ENCODE data around the gene YKT6.

YKT6 gene

GRCh38 chr7:44232901-44233715 lies 32.3 kb downstream of the YKT6 start:
- no peak for DNase-seq (ENCODE audit: low read depth)

GRCh38 chr7:44235066-44235465 lies 34.3 kb downstream of the YKT6 start:
- no peak for DNase-seq (ENCODE audit: low read depth)

DNA sequence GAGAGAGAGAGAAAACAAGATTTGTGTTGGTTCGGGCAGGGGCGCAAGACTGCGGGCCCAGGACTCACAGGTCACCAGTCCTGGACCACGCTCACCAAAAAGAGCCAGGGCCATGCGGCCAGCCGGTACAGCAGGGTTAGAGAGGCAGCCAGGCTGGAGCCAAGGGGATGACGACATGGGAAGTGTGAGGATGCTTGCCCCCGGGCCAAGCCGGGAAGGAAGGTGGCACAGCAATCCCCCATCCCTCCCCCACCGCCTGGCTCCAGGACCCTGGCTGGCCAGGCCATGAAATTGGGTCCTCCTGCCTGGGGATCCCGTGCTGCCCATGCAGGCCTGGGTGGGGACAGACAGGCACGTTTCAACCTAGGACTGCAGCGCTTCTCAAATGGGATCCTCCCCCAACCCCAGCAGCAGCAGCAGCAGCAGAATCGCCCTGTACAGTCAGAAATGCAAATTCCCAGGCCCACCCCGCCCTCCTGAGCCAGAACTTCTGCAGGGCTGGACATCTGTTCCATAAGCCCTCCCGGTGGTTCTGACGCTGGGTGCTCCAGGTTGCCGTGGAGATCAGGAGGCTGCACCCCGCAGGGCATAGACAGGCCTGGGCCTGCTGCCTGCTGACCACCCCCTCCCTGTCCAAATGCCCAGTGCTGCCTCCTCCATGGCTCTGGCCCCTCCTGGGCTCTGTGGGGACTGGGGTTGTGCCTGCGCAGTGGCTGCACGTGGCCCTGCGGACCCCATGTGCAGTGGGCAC lies 35.0 kb downstream of the YKT6 start:
- DNase-seq (ENCODE audit: low read depth) = no peak

DNA sequence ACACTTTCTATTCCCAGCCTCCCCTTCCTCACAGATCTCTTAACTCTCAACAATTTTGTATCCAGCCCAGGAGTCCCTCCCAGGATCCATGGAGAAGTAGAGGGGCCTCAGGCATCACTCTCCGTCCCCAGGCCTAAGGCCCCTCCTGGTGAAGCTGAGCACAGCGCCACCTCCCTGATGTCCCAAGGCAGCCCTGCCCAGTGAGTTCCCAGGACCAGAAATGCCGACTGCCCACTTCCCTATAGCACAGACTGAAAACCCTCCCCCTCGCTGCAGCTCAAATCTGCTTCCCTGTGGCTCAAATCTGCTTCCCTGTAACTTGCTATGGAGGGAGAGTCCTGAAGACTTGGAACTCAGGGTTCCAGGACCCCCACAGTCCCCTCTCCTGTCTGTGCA lies 35.6 kb downstream of the YKT6 start:
- no peak for DNase-seq (ENCODE audit: low read depth)

DNA sequence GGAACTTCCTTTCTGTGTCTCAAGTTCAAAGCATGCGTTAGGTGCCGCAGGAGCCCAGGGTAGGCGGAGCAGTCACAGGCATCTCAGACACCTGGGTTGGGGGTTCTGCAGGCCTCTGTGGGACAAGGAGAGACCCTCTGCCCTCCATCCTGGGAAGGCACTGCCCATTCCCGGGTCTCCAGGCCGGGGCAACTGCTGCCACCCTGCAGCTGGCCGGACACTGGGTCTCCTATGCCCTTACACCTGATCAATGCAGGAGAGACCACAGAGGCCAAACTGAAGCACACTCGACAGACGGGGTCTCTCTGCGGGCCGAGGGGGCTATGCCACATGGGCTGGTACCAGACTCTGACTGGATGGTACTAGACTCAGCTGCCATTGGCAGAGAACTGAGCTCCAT lies 36.9 kb downstream of the YKT6 start:
- no peak for DNase-seq (ENCODE audit: low read depth)

- no peak for DNase-seq (ENCODE audit: low read depth)
Observed at GRCh38 chr7:44238116-44238695, 37.4 kb downstream of the YKT6 start.

DNA sequence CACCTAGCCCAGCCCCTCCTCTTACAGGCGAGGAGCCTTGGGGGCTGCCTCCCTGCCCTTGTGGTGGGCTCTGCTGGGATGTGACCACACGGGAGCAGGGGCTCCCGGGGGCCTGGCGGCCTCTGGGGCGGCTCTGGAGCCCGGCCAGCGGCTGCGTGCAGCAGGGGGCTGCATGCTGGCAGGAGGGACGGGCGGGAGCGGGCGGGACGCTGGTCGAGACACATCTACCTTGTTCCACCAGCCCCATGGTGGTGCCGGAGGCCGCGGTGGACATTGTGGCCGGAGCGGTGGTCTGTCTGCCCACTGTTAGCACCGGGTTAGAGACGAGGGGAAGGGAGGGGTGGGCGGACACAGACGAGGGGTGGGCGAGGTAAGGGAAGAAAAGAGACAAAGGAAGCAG lies 38.6 kb downstream of the YKT6 start:
- DNase-seq (ENCODE audit: low read depth) = no peak

DNA sequence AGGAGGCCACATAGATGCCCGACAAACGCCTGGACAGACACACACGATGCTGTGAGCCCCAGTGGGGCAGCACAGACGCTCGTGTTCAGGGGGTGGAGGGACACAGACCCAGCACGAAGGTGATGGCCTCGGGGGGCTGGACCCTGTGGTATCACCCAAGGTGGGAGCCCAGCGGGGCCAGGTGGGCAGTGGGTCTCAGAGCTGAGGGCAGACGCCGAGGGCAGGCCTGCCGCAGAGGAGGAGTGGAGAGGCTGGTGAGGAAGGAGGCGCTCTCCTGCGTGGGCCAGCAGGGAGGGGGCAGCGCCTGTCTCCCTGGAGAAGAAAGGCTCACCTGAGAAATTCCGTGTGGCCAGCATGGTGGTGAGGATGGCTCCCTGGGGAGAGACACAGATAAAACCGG lies 39.6 kb downstream of the YKT6 start:
- no peak for DNase-seq (ENCODE audit: low read depth)

DNA sequence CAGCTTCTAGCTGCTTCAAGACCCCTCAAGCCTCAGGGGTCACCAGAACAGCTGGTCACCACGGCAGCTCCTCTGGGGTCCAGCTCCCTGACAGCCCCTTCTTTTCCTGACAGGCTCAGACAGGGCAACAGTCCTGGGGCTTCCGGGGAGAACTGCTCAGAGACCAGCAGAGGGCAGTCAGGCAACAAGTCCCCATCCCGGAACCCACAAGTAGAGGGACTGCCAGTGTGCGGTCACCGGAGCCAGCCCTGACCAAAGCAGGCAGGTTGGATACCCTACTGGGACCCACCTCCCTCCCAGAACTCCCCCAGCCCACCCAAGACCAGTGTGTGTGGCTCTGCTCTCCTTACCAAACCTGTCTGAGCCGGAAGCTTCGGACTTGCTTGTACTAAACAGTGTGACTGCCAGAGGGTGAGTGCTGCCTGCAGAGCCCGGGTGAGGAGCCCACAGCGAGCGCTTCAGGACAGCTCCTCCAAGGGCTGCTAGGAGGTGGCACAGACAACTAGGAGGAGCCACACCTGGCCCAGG lies 40.3 kb downstream of the YKT6 start:
- peak; percentile 36 for DNase-seq (ENCODE audit: low read depth)

GRCh38 chr7:44242091-44242490 lies 41.3 kb downstream of the YKT6 start:
- no peak for DNase-seq (ENCODE audit: low read depth)

DNA sequence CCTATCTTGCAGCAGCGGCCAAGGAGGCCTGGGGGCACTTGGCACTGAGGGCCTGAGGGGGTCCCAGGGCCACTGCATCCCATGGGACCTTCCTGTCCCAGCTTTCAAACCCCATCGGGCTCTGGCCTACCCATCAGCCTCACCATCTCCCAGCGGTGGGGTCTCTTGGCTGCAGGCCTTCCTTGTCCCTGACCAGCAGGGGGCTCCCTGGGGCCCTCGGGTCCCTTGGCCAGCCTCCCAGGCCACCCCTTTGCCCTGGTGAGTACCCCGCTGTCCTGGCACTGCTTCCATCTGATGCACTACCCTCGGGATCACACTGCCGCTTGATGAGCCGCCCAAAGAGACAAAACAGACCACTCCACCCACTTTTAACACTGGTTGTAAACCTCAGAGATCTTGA lies 43.5 kb downstream of the YKT6 start:
- no peak for DNase-seq (ENCODE audit: low read depth)

GRCh38 chr7:44246396-44247113 lies 45.8 kb downstream of the YKT6 start:
- DNase-seq (ENCODE audit: low read depth) = no peak

DNA sequence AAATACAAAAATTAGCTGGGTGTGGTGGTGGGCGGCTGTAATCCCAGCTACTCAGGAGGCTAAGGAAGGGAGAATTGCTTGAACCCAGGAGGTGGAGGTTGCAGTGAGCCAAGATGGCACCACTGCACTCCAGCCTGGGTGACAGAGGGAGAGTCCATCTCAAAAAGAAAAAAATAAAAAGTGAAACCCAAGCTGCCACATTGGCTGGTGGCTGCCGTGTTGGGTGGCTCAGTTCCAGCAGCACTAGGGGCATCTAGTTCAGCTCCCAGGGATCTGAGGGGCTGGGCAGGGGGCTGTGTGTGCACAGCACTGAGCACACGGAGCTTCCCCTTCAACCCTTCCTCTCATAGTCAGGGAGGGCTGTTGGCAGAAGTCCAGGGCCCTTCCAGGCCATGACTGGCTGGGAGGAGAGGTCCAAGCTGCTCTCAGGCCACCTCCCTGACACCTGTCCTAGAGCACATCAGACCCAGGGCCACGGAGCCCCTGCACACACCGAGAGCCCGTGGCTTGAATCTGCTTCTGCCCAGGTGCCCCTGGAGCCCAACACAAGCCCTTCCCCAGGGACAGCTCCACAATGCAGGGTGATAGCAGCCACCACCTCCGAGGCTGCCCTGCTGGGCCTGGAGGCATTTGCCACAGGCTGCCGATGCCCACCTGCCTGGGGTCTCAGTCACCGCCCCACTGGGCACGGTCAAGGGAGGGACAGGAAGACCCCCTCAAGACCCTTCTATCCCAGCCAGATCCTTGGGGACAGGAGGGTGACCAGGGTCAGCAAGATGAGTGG lies 47.3 kb downstream of the YKT6 start:
- no peak for DNase-seq (ENCODE audit: low read depth)

- no peak for DNase-seq (ENCODE audit: low read depth)
Observed at GRCh38 chr7:44249639-44250234, 49.0 kb downstream of the YKT6 start.

DNA sequence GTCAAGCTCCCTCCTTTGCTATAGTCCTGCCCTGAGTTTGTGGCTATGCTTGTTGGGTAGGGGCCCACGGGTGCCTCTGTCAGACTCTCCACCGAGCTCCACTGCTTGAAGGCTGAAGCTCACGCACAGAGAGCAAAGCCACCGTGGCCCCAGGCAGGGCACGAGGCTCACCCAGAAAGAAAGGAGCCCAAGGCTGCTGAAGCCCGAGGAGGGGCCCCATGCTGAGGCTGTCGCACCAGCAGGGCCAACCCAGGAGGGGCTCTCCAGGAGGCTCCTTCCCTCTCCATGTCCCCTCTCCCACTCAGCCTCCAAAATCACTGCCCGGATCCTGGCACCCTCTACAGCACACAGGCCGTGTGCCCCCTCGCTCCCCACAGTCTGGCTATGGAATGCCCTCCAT lies 50.5 kb downstream of the YKT6 start:
- no peak for DNase-seq (ENCODE audit: low read depth)

DNA sequence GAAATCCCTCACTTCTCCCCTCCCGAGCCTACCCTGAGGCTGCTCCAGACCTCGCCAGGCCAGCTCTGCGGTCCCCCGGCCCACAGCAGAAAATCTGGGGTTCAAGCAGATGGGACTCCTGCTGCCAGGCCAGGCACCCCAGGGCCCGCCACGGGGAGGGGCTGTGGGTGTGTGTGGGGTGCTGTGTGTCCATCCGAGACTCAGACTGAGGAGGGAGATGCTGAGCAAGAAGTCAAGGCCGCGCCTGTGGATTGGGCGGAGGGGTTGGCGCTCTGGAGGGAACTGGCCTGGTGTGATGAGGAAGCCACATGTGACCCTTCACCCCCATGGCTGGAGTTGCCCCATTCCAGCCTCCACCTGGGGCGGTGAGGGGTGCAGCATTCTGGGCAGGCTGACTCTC lies 51.1 kb downstream of the YKT6 start:
- no peak for DNase-seq (ENCODE audit: low read depth)

GRCh38 chr7:44256459-44256858 lies 55.7 kb downstream of the YKT6 start:
- no peak for DNase-seq (ENCODE audit: low read depth)

DNA sequence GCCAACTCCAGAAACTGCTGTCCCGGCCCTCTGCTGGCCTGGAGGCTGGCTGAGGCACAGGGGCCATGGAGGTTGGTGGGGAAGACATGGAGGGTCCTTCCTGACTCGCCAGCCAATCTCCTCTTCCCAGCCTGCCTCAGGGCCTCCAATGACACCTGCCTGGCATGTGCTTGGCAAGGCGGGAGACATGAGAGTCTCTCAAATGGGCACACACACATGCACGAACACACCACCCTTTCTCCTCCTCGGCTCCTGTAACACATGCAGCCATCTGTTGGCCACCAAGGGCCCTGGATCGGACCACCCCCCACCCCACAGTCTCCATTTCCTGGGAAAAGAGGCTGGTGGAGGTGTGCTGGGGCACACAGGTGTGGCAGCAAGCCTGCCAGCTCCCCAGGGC lies 56.4 kb downstream of the YKT6 start:
- DNase-seq (ENCODE audit: low read depth) = no peak

GRCh38 chr7:44257618-44258422 lies 57.0 kb downstream of the YKT6 start:
- peak; percentile 56 for DNase-seq (ENCODE audit: low read depth)

DNA sequence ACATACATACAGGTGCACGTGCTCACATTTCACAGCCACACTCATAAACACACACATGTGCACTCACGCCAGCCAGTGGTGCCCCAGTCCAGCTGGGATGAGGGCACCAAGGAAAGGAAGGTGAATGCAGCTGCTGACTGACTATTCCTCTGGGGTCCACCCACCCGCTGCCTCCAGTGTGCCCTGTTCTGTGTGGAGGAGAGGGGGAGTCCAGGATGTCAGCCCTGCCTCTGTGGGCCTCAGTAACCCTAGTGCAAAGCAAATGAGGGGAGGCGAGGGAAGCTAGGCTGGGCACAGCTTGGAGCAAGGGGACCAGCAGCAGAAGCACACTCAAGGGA lies 57.6 kb downstream of the YKT6 start:
- DNase-seq (ENCODE audit: low read depth) = no peak
